Peyer's patch (tissue), 4 donors: ENCODE data around the gene PIR. TPM values are rescaled to one million over a fixed set of nuclear protein-coding genes. Genes with fewer than 3 reads are reported as not detected.
A peak's percentile ranks its signal among the peaks of the same experiment; 100 is the strongest.

ENCODE experiments used
- DNase-seq, 3 donors: peaks; one replicate each; pipeline ENCODE4 v3.0.0-alpha.2; 2017 to 2019
- H3K27ac ChIP-seq, 4 donors: fragments of 200-600 bp; sonication (generic); one replicate each; pipeline ENCODE4 v1.5.1; 2016 to 2019
- H3K27me3 ChIP-seq, 2 donors: fragments of 200-600 bp; sonication (generic); one replicate each; pipeline ENCODE4 v1.5.1; 2019
- H3K36me3 ChIP-seq, 3 donors: fragments of 200-600 bp; sonication (generic); one replicate each; pipeline ENCODE4 v1.5.1; 2016 to 2019
- H3K4me1 ChIP-seq, 4 donors: fragments of 200-600 bp; sonication (generic); one replicate each; pipeline ENCODE4 v1.5.1; 2016 to 2019
- H3K4me3 ChIP-seq, 4 donors: fragments of 200-600 bp; sonication (generic); 1 replicate in 3 of 4; 2 replicates in 1 of 4; pipeline ENCODE4 v1.5.1; 2016 to 2019; ENCODE audit warnings: mild to moderate bottlenecking in 1 of 4
- H3K9me3 ChIP-seq, 4 donors: fragments of 200-600 bp; sonication (generic); one replicate each; pipeline ENCODE4 v1.5.1; 2016 to 2019; ENCODE audit warnings: mild to moderate bottlenecking in 1 of 4
- POLR2A ChIP-seq, 2 donors: fragments of 450-650 bp; IDR thresholded peaks; one replicate each; pipeline ENCODE4 v1.5.1; 2017; ENCODE audit warnings: antibody characterized with exemption in 2 of 2, mild to moderate bottlenecking in 2 of 2, moderate library complexity in 2 of 2
- total RNA-seq, 4 donors: library from RNA; depleted of rRNA; stranded (reverse); fragments of >200 nt; gene quantifications; one replicate each; pipeline ENCODE4 v1.1.0, GENCODE V29; 2016
- TF ChIP-seq, protein P1 (sequence below), 6 experiments: fragments of 450-650 bp in 4 of 6; fragments of 200-600 bp in 2 of 6; sonication (generic) in 1 of 6; IDR thresholded peaks; one replicate each; pipeline ENCODE4 v1.5.1; 2017 to 2019; ENCODE audit warnings: antibody characterized with exemption in 6 of 6, mild to moderate bottlenecking in 3 of 6, moderate library complexity in 1 of 6

The PIR gene
- total RNA-seq, 4 donors from 2014 or later: 5.7 to 23.1 (median 15.8) TPM

DNA sequence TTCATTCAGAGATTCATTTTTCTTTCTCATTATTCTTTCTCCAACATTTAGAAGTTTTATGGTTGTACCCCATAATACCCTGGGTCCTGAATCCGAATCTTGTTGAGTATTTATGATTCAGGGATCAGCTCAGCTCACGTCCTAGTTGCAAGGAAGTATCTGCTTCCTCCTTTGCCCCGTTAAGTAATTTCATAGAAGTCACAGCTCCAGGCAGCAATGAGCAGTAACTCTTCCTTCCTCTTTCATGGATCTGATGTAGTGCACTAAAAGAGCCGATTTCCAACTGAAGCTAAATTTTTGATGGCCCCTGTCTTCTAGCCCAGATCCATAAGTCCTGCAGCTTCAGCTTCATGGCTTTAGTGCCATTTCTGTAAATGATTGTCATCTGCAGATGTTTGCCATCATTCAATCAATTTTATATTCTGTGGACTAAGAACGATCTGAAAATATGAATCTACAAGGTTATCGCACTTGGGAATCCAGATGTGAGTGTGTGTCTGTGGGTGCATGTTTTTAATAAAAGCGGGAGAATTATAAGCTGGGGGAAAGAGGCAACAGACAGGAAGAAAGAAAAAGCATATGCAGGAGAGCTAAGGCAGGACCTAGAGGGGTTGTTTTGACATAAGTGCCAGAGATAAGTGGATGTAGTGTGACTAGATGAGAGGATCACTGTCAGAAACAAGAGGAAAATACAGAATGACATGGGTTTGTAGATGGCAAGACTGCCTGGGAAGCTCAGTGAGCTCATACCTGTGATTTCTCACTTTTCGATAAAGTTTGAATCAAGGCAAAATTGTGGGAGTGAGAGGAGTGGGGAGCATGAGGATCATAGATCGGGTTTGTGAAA is 126.4 kb downstream of the PIR start:
- no peak for TF ChIP-seq POLR2A (IDR thresholded peaks at IDR 0.05)
- TF ChIP-seq, protein P1, sequence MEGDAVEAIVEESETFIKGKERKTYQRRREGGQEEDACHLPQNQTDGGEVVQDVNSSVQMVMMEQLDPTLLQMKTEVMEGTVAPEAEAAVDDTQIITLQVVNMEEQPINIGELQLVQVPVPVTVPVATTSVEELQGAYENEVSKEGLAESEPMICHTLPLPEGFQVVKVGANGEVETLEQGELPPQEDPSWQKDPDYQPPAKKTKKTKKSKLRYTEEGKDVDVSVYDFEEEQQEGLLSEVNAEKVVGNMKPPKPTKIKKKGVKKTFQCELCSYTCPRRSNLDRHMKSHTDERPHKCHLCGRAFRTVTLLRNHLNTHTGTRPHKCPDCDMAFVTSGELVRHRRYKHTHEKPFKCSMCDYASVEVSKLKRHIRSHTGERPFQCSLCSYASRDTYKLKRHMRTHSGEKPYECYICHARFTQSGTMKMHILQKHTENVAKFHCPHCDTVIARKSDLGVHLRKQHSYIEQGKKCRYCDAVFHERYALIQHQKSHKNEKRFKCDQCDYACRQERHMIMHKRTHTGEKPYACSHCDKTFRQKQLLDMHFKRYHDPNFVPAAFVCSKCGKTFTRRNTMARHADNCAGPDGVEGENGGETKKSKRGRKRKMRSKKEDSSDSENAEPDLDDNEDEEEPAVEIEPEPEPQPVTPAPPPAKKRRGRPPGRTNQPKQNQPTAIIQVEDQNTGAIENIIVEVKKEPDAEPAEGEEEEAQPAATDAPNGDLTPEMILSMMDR (IDR thresholded peaks at IDR 0.05): no peak
- no peak overlapping the region for H3K27ac ChIP-seq

DNA sequence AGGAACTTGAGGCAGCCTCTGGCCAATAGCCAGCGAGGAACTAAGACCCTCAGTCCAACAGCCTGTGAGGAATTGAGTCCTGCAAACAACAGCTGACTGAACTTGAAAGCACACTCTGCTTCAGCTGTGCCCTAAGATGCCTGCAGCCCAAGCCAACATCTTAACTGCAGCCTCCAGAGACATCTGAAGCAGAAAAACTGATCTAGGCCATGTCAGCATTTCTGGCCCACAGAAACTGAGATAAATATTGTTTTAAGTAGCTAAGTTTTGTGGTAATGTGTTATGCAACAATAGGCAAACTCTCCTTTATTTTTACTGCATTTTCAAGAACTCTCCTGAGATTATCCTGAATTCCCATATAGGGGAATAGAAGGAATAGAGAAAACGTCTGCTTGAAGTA is 133.4 kb downstream of the PIR start:
- Histone ChIP-seq H3K4me3 (no peak overlapping the region), H3K27me3 (no peaks in the 10 kb centered on the region), H3K9me3 (no peaks in the 10 kb centered on the region), H3K36me3 (no peaks in the 10 kb centered on the region), H3K4me1 (no peaks in the 10 kb centered on the region), H3K27ac (no peak overlapping the region)
- no peak for TF ChIP-seq POLR2A (IDR thresholded peaks at IDR 0.05)
- DNase-seq: no peak

More for the DNA sequence above, 126.4 kb downstream of the PIR start:
- Histone ChIP-seq H3K36me3 (no peaks in the 10 kb centered on the region), H3K4me1 (no peaks in the 10 kb centered on the region), H3K27me3 (no peaks in the 10 kb centered on the region), H3K9me3 (no peaks in the 10 kb centered on the region), H3K4me3 (no peak overlapping the region)
- DNase-seq: no peak

DNA sequence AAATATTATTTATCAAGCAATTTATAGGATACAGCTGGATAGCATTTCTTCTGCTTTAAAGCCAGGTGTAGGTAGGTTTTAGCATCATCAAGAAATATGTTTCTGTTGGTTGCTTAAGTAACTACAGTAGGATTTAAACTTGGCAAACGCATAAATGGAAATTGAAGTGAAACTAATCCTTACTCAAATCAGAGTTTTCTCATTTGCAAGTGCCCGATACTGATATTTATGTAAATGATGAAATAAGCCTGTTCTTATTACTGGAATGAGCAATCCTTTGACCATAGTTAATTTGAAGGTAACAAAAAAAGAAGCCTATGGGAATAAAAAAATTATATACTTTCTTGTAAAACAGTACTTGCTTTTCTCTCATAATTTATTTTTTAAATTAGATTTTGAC is 134.6 kb downstream of the PIR start:
- no peak for DNase-seq
- Histone ChIP-seq H3K27ac (no peak overlapping the region), H3K36me3 (no peaks in the 10 kb centered on the region), H3K4me3 (no peak overlapping the region), H3K4me1 (no peaks in the 10 kb centered on the region), H3K9me3 (no peaks in the 10 kb centered on the region), H3K27me3 (no peaks in the 10 kb centered on the region)
- TF ChIP-seq, protein P1 (IDR thresholded peaks at IDR 0.05): no peak
- no peak for TF ChIP-seq POLR2A (IDR thresholded peaks at IDR 0.05)

DNA sequence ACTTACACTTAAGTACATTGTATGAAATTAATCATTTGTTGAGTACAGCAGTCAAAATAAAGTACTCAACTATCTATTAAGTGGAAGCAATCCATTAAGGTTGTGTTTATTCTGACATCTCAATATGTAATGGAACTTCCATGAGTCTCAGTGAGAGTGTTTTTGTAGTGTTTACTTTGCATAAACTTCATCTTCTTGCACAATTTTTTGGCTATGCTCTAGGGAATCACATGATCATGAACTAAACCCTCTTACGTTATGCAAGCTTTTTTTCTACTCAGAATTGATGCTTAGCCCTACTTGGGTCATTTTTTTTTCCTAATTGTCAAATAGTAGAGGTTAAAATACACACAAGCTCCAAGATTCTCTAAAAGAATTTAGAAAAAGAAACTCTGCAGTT is 136.7 kb downstream of the PIR start:
- H3K27ac ChIP-seq: no peak overlapping the region
- H3K4me1 ChIP-seq: no peaks in the 10 kb centered on the region
- DNase-seq: no peak
- no peaks in the 10 kb centered on the region for H3K27me3 ChIP-seq
- no peaks in the 10 kb centered on the region for H3K36me3 ChIP-seq
- no peak for TF ChIP-seq POLR2A (IDR thresholded peaks at IDR 0.05)
- TF ChIP-seq, protein P1 (IDR thresholded peaks at IDR 0.05): no peak
- no peak overlapping the region for H3K4me3 ChIP-seq
- H3K9me3 ChIP-seq: no peaks in the 10 kb centered on the region

DNA sequence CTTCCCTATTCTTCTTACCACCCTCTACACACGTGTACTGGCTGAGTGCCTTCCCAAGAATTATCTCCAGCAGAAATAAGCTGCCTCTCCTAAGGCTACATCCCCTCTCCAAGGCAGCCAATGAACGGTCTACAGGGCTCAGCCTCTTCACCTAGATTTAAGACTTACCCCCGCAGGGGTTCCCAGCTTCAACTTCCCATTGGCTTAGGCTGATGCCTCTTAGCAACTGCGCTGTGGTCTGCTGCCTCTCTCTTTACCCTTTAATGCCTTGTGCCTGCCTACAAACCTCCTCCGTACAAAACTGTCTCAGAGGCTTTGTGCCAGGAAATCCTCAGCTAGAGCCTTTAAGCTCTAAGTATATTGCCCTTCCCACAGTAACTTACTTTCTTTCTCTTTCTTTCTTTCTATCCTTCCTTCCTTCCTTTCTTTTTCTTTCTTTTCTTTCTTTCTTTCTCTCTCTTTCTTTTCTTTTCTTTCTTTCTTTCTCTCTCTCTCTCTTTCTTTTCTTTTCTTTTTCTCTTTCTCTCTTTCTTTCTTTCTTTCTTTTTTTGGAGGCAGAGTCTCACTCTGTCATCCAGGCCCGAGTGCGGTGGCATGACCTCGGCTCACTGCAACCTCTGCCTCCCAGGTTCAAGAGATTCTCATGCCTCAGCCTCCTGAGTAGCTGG is 142.7 kb downstream of the PIR start:
- TF ChIP-seq POLR2A (IDR thresholded peaks at IDR 0.05): no peak
- TF ChIP-seq, protein P1 (IDR thresholded peaks at IDR 0.05): no peak
- H3K9me3 ChIP-seq: no peaks in the 10 kb centered on the region
- no peak overlapping the region for H3K27ac ChIP-seq
- H3K4me3 ChIP-seq: no peak overlapping the region
- H3K36me3 ChIP-seq: no peaks in the 10 kb centered on the region
- no peaks in the 10 kb centered on the region for H3K4me1 ChIP-seq
- H3K27me3 ChIP-seq: no peaks in the 10 kb centered on the region
- no peak for DNase-seq

DNA sequence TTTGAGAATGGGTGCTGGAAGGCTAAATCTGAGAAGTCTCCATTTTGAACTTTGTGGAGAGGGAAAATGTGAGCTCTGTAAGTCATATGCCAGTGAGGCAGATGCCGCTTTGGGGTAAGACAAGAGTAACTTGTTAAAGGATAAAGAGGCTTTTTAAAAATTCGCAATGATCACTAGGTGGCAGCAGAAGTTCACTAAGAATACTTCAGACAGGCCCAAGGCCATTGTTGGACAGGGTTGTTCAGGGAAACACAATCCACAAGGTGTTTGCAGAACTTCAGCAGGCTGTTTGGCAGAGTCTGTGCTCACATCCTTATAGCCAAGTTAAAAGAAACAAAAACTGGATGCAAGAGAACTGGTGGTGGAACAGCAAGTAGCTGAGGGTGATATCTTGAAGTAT is 144.1 kb downstream of the PIR start:
- no peaks in the 10 kb centered on the region for H3K36me3 ChIP-seq
- H3K4me1 ChIP-seq: no peaks in the 10 kb centered on the region
- no peaks in the 10 kb centered on the region for H3K27me3 ChIP-seq
- peak in 1 of 3 donors; percentile 46 for DNase-seq
- no peak overlapping the region for H3K4me3 ChIP-seq
- no peaks in the 10 kb centered on the region for H3K9me3 ChIP-seq
- H3K27ac ChIP-seq: no peak overlapping the region
- TF ChIP-seq POLR2A (IDR thresholded peaks at IDR 0.05): no peak
- TF ChIP-seq, protein P1 (IDR thresholded peaks at IDR 0.05): peak in 4 of 6 experiments; percentile 31 to 60 (median 48)
